GM19025 (cell line): Measurements from ENCODE around the gene SMIM31.

Source experiments
- ATAC-seq: cut with Tn5 transposase; IDR thresholded peaks from one replicate; pipeline ENCODE4 v1.9.1; 2021; ENCODE audit warnings: mild to moderate bottlenecking, low read depth, moderate library complexity; ENCODE audit not compliant: unreplicated experiment

SMIM31 gene

GRCh38 chr4:164780839-164781238 lies 26.9 kb downstream of the SMIM31 start:
- ATAC-seq, result no peak

- ATAC-seq, result no peak
These were observed 30.0 kb downstream of the SMIM31 start for GRCh38 chr4:164783976-164784375.

GRCh38 chr4:164789047-164789446 lies 35.1 kb downstream of the SMIM31 start:
- ATAC-seq, result no peak

- no peak for ATAC-seq
These were observed 36.3 kb downstream of the SMIM31 start for GRCh38 chr4:164790249-164790648.

GRCh38 chr4:164799410-164799809 lies 45.5 kb downstream of the SMIM31 start:
- no peak for ATAC-seq

DNA sequence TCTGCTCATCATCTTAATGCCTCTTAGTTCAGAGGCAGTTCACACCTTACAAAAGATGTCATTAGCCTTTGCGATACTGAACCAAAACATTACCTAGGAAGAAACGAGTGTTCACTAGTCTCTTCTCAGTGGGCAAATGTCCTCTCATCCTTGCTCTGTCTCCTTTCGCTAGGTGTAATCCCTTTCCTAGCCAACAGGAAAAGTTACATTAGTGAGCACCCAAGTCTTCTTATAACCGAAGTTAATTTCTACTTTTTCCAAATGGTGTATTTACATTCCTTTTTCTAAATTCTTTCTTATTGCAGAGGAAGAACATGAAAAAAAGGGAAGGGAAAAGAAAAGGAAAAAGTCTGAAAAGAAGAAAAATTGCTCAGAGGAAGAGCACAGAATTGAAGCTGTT lies 46.9 kb downstream of the SMIM31 start:
- ATAC-seq, result no peak

DNA sequence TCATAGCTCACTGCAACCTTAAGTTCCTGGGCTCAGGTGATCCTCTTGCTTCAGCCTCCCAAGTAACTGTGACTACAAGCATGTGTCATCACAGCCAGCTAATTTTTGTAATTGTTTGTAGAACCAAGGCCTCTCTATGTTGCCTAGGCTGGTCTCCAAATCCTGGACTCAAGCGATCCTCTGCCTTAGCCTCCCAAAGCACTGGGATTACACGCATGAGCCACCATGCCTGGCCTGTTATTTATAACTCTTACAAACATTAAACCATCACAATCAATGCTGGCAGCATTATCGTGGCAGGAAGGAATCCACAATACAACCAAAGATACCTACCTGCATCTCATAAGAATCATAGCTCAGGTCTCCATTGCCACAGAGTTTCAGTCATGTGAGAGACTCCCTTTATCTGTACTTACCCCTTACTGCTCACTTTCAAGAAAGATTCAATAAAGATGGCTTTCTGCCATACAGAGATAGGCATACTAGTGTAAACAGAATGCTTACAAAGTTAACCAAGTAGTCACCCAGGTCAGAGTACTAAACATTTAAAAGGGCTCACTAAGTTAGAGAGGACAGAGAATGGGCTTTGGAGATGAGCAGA lies 48.5 kb downstream of the SMIM31 start:
- ATAC-seq, result no peak

DNA sequence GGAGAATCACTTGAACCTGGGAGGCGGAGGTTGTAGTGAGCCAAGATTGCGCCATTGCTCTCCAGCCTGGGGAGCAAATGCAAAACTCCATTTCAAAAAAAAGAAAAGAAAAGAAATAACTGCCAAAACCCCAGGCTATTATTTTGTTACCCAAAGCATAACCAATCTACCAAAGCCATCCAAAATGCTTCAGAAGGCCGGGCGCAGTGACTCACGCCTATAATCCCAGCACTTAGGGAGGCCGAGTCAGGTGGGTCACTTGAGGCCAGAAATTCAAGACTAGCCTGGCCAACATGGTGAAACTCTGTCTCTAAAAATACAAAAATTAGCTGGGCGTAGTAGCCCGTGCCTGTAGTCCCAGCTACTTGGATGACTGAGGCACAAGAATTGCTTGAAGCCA lies 49.8 kb downstream of the SMIM31 start:
- ATAC-seq, result no peak

- ATAC-seq, result no peak
These were observed 53.7 kb downstream of the SMIM31 start for GRCh38 chr4:164807611-164808010.

DNA sequence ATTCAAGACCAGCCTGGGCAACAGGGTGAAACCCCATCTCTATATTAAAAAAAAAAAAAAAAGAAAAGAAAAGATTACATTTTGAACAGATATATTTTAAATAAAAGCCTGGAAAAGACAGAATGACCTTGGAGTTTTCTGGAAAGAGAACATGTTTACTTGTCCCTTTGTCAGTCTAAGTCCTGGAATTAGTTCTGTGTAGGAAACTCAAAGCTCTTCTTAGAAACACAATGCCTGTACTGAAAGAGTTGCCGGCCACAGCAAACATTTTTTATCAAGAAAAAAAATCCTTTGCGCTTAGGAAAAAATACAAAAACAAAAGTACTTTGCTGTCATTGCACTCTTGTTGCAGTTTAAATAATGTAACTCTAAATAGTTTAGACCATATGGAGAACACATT lies 59.6 kb downstream of the SMIM31 start:
- ATAC-seq, result no peak

GRCh38 chr4:164815711-164816110 lies 61.8 kb downstream of the SMIM31 start:
- ATAC-seq, result no peak

DNA sequence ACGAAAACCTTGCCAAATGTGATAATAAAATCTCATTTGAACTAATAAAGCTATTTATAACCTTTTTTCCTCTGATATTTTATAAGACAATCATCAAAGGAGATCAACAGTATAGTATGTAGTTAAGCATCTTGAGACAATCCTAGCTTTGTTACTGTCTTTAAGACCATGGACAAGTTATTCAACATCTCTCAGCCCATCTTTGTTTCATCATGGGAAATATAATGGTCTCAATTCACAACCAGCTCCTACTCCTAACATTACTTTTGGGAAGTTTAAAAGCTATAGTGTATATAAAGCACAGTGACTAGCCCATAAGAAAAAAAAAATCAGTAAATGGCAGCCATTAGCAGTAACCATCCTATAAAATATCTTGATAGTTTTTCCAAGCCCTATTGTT lies 65.4 kb downstream of the SMIM31 start:
- ATAC-seq, result no peak

GRCh38 chr4:164821711-164822110 lies 67.8 kb downstream of the SMIM31 start:
- no peak for ATAC-seq

GRCh38 chr4:164824581-164824980 lies 70.7 kb downstream of the SMIM31 start:
- ATAC-seq, result no peak

- ATAC-seq, result no peak
These were observed 75.0 kb downstream of the SMIM31 start for GRCh38 chr4:164828955-164829354.

DNA sequence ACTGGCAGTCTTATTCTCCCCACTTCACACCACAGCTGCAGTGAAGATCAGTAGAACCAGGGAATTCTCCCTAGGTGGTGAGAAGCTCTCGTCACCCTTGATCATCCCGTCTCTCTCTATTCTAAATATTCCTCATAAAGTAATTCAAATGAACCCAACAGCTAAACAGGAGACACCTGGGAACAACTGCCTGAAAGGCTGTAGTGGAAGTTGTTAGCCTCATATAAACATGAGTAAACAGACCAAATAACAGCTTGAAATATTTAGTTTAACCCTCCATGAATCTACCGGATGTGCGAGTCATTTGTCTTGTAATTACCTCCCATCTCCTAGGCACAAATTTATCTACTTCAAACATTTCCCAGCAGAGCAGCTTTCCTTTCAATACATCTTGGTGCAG lies 92.6 kb downstream of the SMIM31 start:
- ATAC-seq, result no peak

DNA sequence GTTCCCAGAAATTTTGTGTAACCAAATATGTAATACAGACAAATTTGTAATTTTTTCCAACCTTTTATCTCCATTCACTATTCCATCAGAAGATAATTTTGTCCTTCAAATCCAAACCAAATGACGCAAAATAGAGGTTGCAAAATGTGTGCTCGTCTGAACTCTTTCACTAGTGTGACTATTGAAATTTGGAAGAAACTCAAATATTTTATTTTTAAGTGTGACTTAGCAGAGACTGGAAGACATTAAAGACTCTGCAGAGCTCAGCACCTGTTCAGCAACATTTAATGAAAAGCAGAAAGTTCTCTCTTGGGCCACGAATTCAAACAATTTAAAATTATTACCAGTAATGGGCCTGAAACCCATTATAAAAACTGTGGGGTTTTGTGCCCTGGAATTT lies 93.1 kb downstream of the SMIM31 start:
- ATAC-seq, result no peak

DNA sequence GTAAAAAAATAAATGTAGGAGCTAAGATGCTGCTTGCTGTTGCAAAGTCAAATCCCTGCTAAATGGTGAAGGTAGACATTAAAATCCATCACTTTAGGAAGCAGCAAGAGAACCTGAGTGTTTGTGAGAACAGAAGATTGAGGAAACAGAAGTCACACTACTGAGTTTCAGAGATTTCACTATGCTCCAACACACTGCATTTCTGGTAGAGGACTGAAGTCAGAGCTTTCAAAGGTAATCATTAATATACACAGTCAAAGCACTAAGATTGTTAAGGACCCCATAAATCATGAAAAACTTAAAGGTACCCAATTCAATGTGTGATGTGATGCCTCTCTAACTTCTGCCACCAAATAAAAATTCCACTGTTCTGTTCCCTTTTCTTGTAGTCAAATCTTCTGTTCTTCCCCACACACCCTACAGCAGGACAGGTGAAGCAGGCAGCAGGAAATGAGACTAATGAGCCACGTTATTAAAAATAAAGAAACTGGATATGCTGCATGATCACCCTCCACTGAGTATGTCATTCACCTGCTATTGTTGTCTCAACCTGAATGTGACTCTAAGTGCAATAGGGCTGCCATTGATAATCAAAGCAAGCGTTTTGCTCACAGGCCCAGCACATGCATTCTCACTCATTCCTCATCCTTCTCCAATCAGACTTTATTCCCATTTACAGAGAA lies 94.2 kb downstream of the SMIM31 start:
- peak; percentile 54 for ATAC-seq
